NT2/D1 (cell line): ENCODE data around the gene DEFB119.

Source experiments
- SUZ12 ChIP-seq: IDR thresholded peaks from 2 replicates; pipeline ENCODE4 v1.6.1; 2011; ENCODE audit not compliant: insufficient read length, insufficient read depth; ENCODE audit errors: extremely low read depth
- ZNF274 ChIP-seq: IDR thresholded peaks from 2 replicates; pipeline ENCODE4 v1.6.1; 2011; ENCODE audit warnings: mild to moderate bottlenecking, low read depth, low read length

DNA sequence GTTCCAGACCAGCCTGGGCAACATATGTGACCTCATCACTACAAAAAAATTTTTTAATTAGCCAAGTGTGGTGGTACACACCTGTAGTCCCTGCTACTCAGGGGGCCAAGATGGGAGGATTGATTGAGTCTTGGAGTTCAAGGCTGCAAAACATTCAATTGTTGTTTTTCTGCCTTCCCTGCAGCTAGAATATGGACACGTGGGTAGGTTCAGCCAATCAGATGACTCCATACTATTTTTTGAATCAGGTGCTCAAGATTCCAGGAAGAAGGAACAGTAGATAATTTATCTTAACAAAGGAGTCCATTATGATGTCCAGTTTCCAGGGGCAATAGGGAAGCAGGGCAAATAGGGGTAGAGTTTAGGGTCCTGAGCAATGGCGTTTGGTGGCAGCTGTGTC lies 2.4 kb upstream of the DEFB119 start:
- TF ChIP-seq ZNF274 (no peak), SUZ12 (no peak)
